Muscle of leg (tissue), 11 donors: ENCODE data around the gene NHLRC4. TPM values are rescaled to one million over a fixed set of nuclear protein-coding genes. Genes with fewer than 3 reads are reported as not detected.

Experiments
- DNase-seq: peaks from one replicate; pipeline ENCODE4 v3.0.0; 2013
- H3K27ac ChIP-seq: one replicate; pipeline ENCODE4 v1.5.1; 2013; ENCODE audit warnings: mild to moderate bottlenecking, low read length, control low read depth
- H3K27me3 ChIP-seq: one replicate; pipeline ENCODE4 v1.6.1; 2013; ENCODE audit warnings: low read length; ENCODE audit not compliant: control insufficient read depth, insufficient read depth
- H3K36me3 ChIP-seq: one replicate; pipeline ENCODE4 v1.6.1; 2013; ENCODE audit warnings: low read length; ENCODE audit not compliant: control insufficient read depth, insufficient read depth
- H3K4me1 ChIP-seq: one replicate; pipeline ENCODE4 v1.6.1; 2013; ENCODE audit warnings: low read length; ENCODE audit not compliant: control insufficient read depth, insufficient read depth
- H3K4me3 ChIP-seq: one replicate; pipeline ENCODE4 v1.5.1; 2013; ENCODE audit warnings: low read length, control low read depth
- H3K9me3 ChIP-seq: replicated peaks from 2 replicates; pipeline ENCODE4 v1.6.1; 2013; ENCODE audit warnings: low read depth, low read length; ENCODE audit not compliant: control insufficient read depth
- WGBS: methylation state at CpG from one replicate; pipeline ENCODE4 v1.1.5; 2013; ENCODE audit warnings: missing lambda C conversion rate; ENCODE audit not compliant: insufficient coverage; 5-methylcytosine and 5-hydroxymethylcytosine counted together
- polyA plus RNA-seq, 8 donors: library from polyadenylated mRNA; unstranded; fragments of 120-200 nt; gene quantifications; one replicate each; pipeline versions ENCODE4 v1.2.1 to v1.2.3, GENCODE V29; 2013; ENCODE audit warnings: inconsistent platforms in 1 of 8, low replicate concordance in 1 of 8; ENCODE audit not compliant: insufficient read length in 8 of 8, insufficient read depth in 1 of 8
- total RNA-seq: library from RNA; stranded (reverse); fragments of 120-200 nt; gene quantifications from one replicate; pipeline ENCODE4 v1.2.4, GENCODE V29; 2013

Gene NHLRC4
- total and polyA plus RNA-seq, 9 donors: 1.3 to 1.8 (median 1.5) TPM

DNA sequence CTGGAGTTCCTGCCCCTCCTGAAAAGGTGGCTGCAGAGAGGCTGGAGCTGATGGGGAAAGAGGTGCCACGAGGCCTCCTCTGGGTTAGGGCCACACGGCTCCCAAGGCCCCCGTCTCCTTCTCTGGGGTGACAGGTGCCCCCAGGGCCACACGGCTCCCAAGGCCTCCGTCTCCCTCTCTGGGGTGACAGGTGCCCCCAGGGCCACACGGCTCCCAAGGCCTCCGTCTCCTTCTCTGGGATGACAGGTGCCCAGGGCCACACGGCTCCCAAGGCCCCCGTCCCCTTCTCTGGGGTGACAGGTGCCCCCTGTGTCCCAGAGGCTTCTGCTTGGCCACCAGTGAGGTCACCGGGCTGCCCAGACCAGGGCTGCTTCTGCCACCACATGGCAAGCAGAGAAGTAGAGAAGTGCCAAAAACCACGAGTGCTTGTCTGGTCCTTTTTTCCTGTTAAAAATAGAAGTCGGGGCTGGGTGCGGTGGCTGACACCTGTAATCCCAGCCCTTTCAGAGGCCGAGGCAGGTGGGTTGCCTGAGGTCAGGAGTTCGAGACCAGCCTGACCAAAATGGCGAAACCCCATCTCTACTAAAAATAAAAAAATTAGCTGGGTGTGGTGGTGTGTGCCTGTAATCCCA, 35.2 kb upstream of the NHLRC4 start:
- Histone ChIP-seq H3K36me3 (peaks cover 16% of the 10 kb centered on the region), H3K4me1 (peaks cover 57% of the 10 kb centered on the region), H3K27me3 (no peaks in the 10 kb centered on the region), H3K9me3 (no peaks in the 10 kb centered on the region), H3K4me3 (no peak overlapping the region), H3K27ac (no peak overlapping the region)
- DNase-seq: no peak
- WGBS: 70% methylated on average over 11 of the region's 16 CpGs

DNA sequence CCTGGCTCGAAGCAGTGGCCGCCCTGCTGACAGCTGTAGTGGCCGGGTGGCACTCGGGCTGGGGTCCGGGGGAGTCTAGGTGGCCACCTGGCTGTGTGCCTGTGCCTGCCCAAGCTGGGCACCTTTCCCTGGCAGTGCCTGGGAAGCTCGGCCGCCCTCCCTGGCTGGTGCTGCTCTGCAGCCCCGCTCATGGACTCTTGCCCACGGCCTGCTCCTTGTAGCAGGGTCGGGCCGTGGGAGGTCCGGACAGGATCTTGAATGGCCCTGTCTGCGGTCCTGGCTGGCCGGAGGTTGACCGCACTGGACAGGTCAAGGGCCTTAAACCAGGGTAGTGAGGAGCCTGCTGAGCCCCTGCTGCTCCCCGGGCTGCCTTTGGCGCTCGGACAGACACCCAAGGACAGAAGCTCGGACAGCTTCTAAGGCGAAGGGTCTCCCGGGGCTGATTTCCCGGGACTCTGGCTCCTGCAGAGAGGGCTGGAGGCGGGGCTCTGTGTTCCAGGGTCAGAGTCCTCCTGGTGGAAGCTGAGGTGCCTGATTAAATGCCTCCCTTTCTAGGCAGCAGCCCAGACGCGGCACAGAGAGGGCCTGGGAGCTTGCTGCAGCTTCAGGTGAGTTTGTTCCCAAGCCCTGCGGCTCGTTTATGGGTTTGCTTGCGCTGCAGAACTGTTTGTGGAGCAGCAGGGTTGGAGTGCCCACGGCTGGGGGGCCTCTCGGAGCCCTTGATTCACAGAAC, 33.2 kb upstream of the NHLRC4 start:
- peaks cover 62% of the 10 kb centered on the region for H3K4me1 ChIP-seq
- H3K27me3 ChIP-seq: no peaks in the 10 kb centered on the region
- no peak for DNase-seq
- H3K9me3 ChIP-seq: no peaks in the 10 kb centered on the region
- H3K27ac ChIP-seq: peak overlapping the region; percentile 59
- no peak overlapping the region for H3K4me3 ChIP-seq
- 68% methylated on average over 30 of the region's 30 CpGs for WGBS
- H3K36me3 ChIP-seq: peaks cover 34% of the 10 kb centered on the region

DNA sequence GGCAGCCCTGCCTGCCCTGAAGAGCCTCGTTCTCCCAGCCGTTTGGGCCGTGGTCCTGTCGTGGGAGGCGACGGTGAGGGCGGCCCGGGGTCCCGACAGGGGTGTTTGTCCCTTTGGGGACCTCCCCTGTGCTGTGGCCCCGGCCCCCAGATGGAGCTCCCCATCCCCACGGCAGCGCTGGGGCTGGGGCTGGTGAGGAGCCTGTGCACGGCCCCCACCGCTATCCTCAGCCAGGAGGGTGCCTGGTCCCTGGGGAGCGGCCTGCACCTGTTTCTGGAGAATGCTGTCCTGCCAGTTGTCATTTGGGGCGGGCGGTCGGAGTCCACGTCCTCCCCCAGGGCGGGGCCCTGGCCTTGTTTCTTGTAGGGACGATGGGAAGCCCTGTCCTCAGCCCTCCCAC, 32.7 kb upstream of the NHLRC4 start:
- H3K4me1 ChIP-seq: peaks cover 59% of the 10 kb centered on the region

DNA sequence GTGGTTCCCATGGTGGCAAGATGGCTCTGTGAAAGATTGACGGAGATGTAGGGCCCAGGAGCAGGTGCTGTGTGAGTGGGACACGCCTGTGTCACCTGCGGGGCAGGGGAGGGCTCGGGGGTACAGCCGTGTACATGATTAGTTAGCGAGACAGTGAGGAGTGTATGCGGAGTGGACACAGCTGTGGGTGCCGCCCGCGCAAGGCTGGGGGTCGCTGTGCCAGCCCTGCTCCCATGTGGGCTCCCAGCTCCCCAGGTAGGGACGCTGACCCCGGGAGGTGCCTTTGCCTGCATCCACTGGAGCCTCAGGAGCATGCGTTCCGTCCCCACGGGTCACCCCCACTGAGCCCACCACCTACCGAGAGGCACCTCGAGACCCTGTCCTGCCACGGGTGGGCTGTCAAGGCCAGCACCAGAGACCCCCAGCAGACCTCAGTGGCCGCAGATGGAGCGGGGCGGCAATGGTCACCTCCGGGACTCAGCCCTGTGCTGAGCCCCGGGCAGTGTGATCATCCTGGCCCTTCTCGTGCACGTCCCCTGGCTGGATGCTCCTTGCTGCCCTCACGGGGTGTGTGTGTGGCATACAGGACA, 31.9 kb upstream of the NHLRC4 start:
- H3K9me3 ChIP-seq: no peaks in the 10 kb centered on the region
- DNase-seq: no peak
- peaks cover 32% of the 10 kb centered on the region for H3K36me3 ChIP-seq
- H3K27ac ChIP-seq: peak overlapping the region; percentile 86
- H3K4me3 ChIP-seq: no peak overlapping the region
- no peaks in the 10 kb centered on the region for H3K27me3 ChIP-seq
- peaks cover 58% of the 10 kb centered on the region for H3K4me1 ChIP-seq
- WGBS: 91% methylated on average over 26 of the region's 27 CpGs

More for the DNA sequence above, 32.7 kb upstream of the NHLRC4 start:
- H3K36me3 ChIP-seq: peaks cover 34% of the 10 kb centered on the region
- no peaks in the 10 kb centered on the region for H3K27me3 ChIP-seq
- H3K4me3 ChIP-seq: no peak overlapping the region
- no peaks in the 10 kb centered on the region for H3K9me3 ChIP-seq
- WGBS: 63% methylated on average over 19 of the region's 21 CpGs
- peak; percentile 68 for DNase-seq
- H3K27ac ChIP-seq: peak overlapping the region; percentile 86

DNA sequence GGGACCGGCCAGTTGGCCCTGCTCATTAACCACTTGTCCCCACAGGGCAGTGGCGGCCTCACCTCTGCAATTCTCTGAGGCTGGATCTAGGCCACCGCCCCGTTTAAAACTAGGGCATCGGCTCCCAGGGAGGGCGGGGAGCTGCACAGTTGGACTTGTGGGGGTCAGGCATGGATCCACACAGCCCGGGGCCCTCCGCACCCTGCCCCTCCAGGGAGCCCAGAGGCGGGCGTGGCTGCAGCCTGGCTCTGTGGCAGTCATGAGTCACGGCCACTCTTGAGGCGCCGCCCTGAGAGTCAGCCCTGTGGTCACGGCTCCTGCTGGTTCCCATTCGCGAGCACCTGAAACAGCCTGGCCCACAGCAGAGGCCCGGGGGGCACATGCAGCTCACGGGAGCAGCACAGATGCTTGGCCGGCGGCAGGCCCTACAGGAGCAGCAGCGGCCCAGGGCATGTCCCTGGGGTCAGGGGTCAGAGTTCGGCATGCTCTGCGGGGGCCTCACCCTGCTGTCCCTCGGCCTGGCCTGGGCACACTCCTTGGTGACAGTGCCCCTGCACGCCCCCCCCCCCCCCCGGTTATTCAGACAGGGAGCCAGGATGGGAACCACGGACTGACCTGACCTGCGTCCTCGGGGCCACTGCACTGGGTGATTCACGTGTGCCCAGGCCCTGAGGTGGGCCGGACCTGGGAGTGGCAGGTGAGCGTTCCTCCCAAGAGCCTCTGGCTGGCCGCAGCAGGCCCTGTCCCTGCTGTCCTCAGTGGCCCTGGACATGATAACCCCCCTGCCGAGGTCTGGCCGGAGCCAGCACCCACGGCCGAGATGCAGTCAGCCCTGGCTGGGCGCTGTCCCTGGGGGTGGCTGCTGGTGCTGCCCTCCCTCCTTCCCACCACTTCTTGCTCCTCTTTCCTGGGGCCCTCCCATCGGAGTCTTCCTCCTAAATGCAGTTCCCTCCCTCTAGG, 31.1 kb upstream of the NHLRC4 start:
- no peaks in the 10 kb centered on the region for H3K27me3 ChIP-seq
- peaks cover 37% of the 10 kb centered on the region for H3K36me3 ChIP-seq
- no peaks in the 10 kb centered on the region for H3K9me3 ChIP-seq
- 81% methylated on average over 34 of the region's 39 CpGs for WGBS
- peak overlapping the region; percentile 86 for H3K27ac ChIP-seq
- no peak overlapping the region for H3K4me3 ChIP-seq
- H3K4me1 ChIP-seq: peaks cover 61% of the 10 kb centered on the region
- peak; percentile 68 for DNase-seq

DNA sequence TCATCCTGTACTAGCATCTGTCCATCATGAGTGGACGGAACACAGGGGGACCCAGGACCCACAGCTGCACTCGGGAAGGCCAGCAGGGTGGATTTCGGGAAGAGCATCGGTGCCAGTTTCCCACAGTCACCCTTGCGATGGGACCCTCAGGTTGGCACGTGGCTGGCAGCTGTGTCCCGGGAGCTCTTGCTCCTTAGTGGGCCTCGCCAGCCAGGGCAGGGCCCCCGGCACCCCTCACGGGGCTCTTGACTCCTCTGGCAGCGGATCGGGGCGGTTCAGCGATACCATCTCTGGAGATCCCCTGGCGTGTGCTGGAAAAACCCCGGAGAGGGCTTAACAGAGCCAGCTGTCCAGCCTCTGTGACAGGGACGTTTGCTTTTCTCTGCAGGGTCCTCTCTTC, 30.1 kb upstream of the NHLRC4 start:
- H3K4me1 ChIP-seq: peaks cover 61% of the 10 kb centered on the region
- H3K27me3 ChIP-seq: no peaks in the 10 kb centered on the region
- peak overlapping the region; percentile 72 for H3K27ac ChIP-seq
- DNase-seq: no peak
- H3K36me3 ChIP-seq: peaks cover 46% of the 10 kb centered on the region
- WGBS: 91% methylated on average over 17 of the region's 17 CpGs
- H3K4me3 ChIP-seq: no peak overlapping the region
- no peaks in the 10 kb centered on the region for H3K9me3 ChIP-seq

DNA sequence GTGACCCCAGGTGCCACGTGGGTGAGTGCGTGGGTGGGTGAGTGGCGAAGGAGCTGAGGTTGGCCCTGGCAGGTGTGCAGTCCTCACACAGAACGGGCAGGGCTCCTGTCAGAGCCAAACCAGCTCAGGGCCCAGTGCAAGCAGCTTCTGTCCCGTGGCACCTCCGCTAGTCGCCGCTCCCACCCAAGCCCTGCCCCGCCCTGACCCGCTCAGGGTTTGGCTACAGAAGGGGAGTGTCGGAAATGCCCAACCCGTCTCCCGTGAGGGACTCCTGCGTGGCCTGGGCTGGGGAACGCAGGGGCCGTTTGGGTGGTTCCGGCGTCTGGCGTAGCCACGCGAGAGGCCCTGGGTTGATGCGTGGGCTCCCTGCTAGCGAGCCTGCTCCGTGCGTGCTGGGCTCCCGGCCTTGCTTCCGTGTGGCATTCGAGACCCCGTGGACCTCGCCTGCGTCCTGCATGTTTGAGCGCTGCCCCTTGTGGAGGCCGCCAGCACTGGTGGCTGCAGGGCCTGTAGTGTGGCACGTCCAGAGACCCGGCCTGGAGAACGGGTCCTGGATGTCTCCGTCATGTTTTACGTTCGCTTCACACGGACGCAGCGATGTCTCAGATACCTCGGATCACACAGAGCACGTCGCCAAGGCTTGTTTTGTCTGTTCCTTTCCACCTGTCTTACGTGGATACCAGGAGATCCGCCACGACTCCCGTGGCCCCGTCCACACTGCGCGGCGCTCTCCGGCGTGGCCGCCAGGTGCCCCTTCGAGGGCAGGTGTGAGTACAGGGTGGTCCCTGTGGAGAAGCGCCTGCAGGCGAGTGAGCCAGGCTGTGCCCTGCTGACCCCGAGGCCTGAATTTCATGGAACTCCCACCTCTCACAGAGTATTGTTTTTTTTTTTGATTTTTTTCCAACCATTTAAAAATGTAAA, 29.1 kb upstream of the NHLRC4 start:
- H3K36me3 ChIP-seq: peaks cover 46% of the 10 kb centered on the region
- WGBS: 93% methylated on average over 56 of the region's 60 CpGs
- DNase-seq: no peak
- peak overlapping the region; percentile 72 for H3K27ac ChIP-seq
- no peaks in the 10 kb centered on the region for H3K9me3 ChIP-seq
- H3K4me3 ChIP-seq: no peak overlapping the region
- peaks cover 61% of the 10 kb centered on the region for H3K4me1 ChIP-seq
- H3K27me3 ChIP-seq: no peaks in the 10 kb centered on the region

DNA sequence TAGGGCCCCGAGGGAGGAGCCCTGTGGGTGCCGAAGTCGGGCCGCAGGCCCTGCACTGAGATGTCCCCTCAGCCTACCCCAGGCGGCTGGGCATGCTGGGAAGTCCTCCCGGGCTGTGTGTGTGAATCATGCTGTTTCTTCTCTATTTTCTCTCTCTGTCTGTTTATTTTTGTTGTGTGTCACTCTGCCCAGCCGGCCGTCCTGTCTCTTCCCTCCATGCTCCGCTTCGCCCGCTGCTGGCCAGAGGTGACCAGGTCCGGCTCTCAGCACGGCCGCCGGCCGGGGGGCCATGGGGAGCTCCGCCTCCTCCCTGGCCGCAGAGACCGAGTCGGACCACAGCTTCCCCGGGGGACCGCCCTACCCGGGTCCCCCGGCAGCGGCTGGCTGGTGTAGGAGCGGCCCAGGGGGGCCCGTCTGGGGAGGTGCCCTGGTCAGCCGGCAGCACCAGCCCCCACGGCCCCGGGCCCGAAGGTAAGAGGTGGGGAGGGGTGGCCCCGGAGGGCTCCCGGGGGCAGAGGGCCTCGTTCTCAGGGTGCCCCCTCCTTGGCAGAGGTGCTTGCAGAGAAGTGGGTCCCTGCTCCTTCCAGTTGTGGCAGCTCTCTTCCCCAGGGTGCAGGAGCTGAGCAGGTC, 26.8 kb upstream of the NHLRC4 start:
- DNase-seq: no peak
- Histone ChIP-seq H3K27ac (no peak overlapping the region), H3K9me3 (no peaks in the 10 kb centered on the region), H3K36me3 (peaks cover 46% of the 10 kb centered on the region), H3K27me3 (no peaks in the 10 kb centered on the region), H3K4me1 (peaks cover 47% of the 10 kb centered on the region), H3K4me3 (no peak overlapping the region)
- WGBS: 81% methylated on average over 22 of the region's 34 CpGs
